Omental fat pad (tissue), 4 donors: ENCODE data around the gene PCNX3. TPM values are rescaled to one million over a fixed set of nuclear protein-coding genes. Genes with fewer than 3 reads are reported as not detected.

ENCODE experiments used
- ATAC-seq: fragments of 150-250 bp; one replicate; pipeline ENCODE4 v1.9.1; 2016; ENCODE audit warnings: mild to moderate bottlenecking, moderate library complexity; ENCODE audit not compliant: low FRiP score
- DNase-seq: peaks from one replicate; pipeline ENCODE4 v3.0.0-alpha.2; 2019; ENCODE audit warnings: low spot score
- CTCF ChIP-seq, 3 donors: fragments of 450-650 bp; IDR thresholded peaks; one replicate each; pipeline ENCODE4 v1.5.1; 2016 to 2017; ENCODE audit warnings: antibody characterized with exemption in 3 of 3, mild to moderate bottlenecking in 3 of 3, moderate library complexity in 2 of 3
- total RNA-seq, 4 donors: library from RNA; depleted of rRNA; stranded (reverse); fragments of >200 nt; gene quantifications; one replicate each; pipeline ENCODE4 v1.1.0, GENCODE V29; 2016

Gene PCNX3
- total RNA-seq, 4 donors from 2014 or later = 15.8 to 25.1 (median 20.7) TPM

GRCh38 chr11:65651589-65652510, 36.3 kb downstream of the PCNX3 start:
- TF ChIP-seq CTCF (IDR thresholded peaks at IDR 0.05) = no peak
- ATAC-seq (peak; percentile 2), DNase-seq (no peak)

GRCh38 chr11:65652511-65653228, 37.1 kb downstream of the PCNX3 start:
- peak; percentile 65 for DNase-seq
- no peak for TF ChIP-seq CTCF (IDR thresholded peaks at IDR 0.05)
- ATAC-seq = peak; percentile 90

- peak; percentile 4 for ATAC-seq
- DNase-seq = no peak
- no peak for TF ChIP-seq CTCF (IDR thresholded peaks at IDR 0.05)
Observed at GRCh38 chr11:65653229-65654225, 38.0 kb downstream of the PCNX3 start.

- no peak for ATAC-seq
- DNase-seq = no peak
- no peak for TF ChIP-seq CTCF (IDR thresholded peaks at IDR 0.05)
Observed at GRCh38 chr11:65654375-65655349, 39.1 kb downstream of the PCNX3 start.

- ATAC-seq = no peak
- no peak for TF ChIP-seq CTCF (IDR thresholded peaks at IDR 0.05)
- DNase-seq = no peak
Observed at GRCh38 chr11:65655570-65656332, 40.2 kb downstream of the PCNX3 start.
